ENCODE data around the gene PCED1A. TPM values are rescaled to one million over a fixed set of nuclear protein-coding genes. Genes with fewer than 3 reads are reported as not detected.

The PCED1A gene
- total and polyA plus RNA-seq, 2 of the 13 experiments (the other 11 are each of a cell fraction or from before 2014, with no cell fraction given) = 40.1 to 84.2 TPM

DNA sequence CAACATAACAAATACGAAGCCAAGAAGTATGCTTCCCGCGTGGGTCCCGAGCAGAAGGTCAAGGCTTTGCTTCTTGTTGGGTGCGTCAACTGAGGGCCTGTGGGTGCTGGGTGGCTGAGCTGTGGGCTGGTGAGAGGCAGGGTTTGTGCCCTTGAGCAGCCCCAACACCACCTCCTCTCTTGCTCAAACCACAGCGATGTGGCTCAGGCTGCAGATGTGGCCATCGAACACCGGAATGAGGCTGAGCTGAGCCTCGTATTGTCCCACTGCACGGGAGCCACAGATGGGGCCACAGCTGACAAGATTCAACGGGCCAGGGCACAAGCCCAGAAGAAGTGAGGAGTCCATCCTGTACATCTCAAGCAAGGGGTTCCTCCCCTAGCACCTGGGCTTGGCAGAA, 25.8 kb upstream of the PCED1A start:
- H3K36me3 ChIP-seq (replicated peaks in 1 of 2; ENCODE audit: control insufficient read depth in 1 of 2, insufficient read depth in 2 of 2, low read length in 2 of 2) = peaks cover 2 to 5% of the 10 kb centered on the region in 2 experiments; a peak in 4 of 5 replicates
- no peak for ATAC-seq
- in situ Hi-C loops (cut with HindIII; ENCODE audit: extremely low pct_ligation_motif_present, low pct_unique_long_range_greater_than_20kb) (no loop called here), intact Hi-C loops (cut with micrococcal nuclease; ENCODE audit: unreplicated experiment) (no loop called here)
- H3K9ac ChIP-seq (ENCODE audit: insufficient read depth, low read depth, low read length) = no peak overlapping the region
- H2AFZ ChIP-seq (ENCODE audit: low read length) = no peak overlapping the region
- CTCF ChIA-PET (ENCODE audit: low intra/inter-chr PET ratio, low total read pairs) = no interaction called here
- no peak for DNase-seq (ENCODE audit: low spot score)
- no peak overlapping the region for H3K27ac ChIP-seq (ENCODE audit: extremely low read length, insufficient read depth, low read length)
- no peak for FAIRE-seq
- H3K9me3 ChIP-seq (ENCODE audit: low read length) = no peaks in the 10 kb centered on the region
- no peak for TF ChIP-seq ZNF577 (CRISPR knock-in tag; IDR thresholded peaks at IDR 0.05; ENCODE audit: borderline replicate concordance, low read depth)
- no peak for TF ChIP-seq ZBTB21 (CRISPR knock-in tag; IDR thresholded peaks at IDR 0.05)
- TF ChIP-seq, protein P1, sequence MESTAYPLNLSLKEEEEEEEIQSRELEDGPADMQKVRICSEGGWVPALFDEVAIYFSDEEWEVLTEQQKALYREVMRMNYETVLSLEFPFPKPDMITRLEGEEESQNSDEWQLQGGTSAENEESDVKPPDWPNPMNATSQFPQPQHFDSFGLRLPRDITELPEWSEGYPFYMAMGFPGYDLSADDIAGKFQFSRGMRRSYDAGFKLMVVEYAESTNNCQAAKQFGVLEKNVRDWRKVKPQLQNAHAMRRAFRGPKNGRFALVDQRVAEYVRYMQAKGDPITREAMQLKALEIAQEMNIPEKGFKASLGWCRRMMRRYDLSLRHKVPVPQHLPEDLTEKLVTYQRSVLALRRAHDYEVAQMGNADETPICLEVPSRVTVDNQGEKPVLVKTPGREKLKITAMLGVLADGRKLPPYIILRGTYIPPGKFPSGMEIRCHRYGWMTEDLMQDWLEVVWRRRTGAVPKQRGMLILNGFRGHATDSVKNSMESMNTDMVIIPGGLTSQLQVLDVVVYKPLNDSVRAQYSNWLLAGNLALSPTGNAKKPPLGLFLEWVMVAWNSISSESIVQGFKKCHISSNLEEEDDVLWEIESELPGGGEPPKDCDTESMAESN (CRISPR knock-in tag; conservative IDR thresholded peaks at IDR 0.05) = no peak
- TF ChIP-seq SIX4 (CRISPR knock-in tag; IDR thresholded peaks at IDR 0.05) = no peak
- whole genome bisulfite sequencing (ENCODE audit: low lambda C conversion rate) = 92% methylated on average over 11 of the region's 11 CpGs
- no peaks in the 10 kb centered on the region for H4K20me1 ChIP-seq (ENCODE audit: insufficient read depth, low read length)
- no peak overlapping the region for H3K4me3 ChIP-seq (replicated peaks in 1 of 3; ENCODE audit: insufficient read depth in 1 of 3, low read depth in 2 of 3, low read length in 3 of 3)
- H3K4me2 ChIP-seq (ENCODE audit: low read depth, low read length) = no peak overlapping the region
- POLR2A ChIA-PET = no interaction called here
- BruUV-seq (replicated peaks) = no TSS peak
- peaks cover 0 to 6% of the 10 kb centered on the region in 2 experiments; a peak in 2 of 5 replicates for H3K27me3 ChIP-seq (ENCODE audit: control insufficient read depth in 1 of 2, insufficient read depth in 2 of 2, low read length in 2 of 2)
- H3K79me2 ChIP-seq (ENCODE audit: insufficient read depth, low read length) = no peaks in the 10 kb centered on the region
- H3K4me1 ChIP-seq (ENCODE audit: insufficient read depth, low read length) = peaks cover 23% of the 10 kb centered on the region

DNA sequence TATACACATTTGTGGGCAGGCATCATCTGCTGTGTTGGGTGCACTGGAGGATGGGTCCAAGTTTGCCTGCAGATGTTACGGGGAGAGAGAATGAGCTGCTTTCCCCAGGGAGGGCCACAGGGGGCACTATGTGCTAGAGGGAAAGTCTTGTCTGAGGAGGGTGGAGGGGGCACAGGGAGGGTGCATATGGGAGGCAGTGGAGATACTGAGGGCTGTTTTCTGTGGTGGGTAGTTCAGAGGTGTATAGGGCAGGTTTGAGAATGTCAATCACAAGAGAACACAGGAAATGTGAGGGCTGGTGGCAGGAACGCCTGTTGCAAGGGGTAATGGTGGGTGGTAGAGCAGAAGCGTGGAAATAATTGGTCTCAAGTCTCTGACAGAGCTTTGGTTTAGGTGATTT, 25.2 kb upstream of the PCED1A start:
- no peak for DNase-seq (ENCODE audit: low spot score)
- H3K4me2 ChIP-seq (ENCODE audit: low read depth, low read length) = no peak overlapping the region
- BruUV-seq (replicated peaks) = no TSS peak
- peaks cover 6 to 8% of the 10 kb centered on the region in 2 experiments; a peak in 4 of 5 replicates for H3K36me3 ChIP-seq (replicated peaks in 1 of 2; ENCODE audit: control insufficient read depth in 1 of 2, insufficient read depth in 2 of 2, low read length in 2 of 2)
- in situ Hi-C loops (cut with HindIII; ENCODE audit: extremely low pct_ligation_motif_present, low pct_unique_long_range_greater_than_20kb) = no loop called here
- H3K4me1 ChIP-seq (ENCODE audit: insufficient read depth, low read length) = peaks cover 17% of the 10 kb centered on the region
- TF ChIP-seq ZNF549 (CRISPR knock-in tag; IDR thresholded peaks at IDR 0.05) (no peak), MAF1 (CRISPR knock-in tag; IDR thresholded peaks at IDR 0.05; ENCODE audit: borderline replicate concordance) (no peak), TMF1 (CRISPR knock-in tag; IDR thresholded peaks at IDR 0.05; ENCODE audit: low read depth) (no peak), ZNF136 (CRISPR knock-in tag; IDR thresholded peaks at IDR 0.05; ENCODE audit: low read depth) (no peak), ZNF816 (CRISPR knock-in tag; IDR thresholded peaks at IDR 0.05; ENCODE audit: borderline replicate concordance) (no peak), JUND (CRISPR knock-in tag; IDR thresholded peaks at IDR 0.05) (no peak), STAG1 (CRISPR knock-in tag; IDR thresholded peaks at IDR 0.05) (peak; percentile 33), ARNT (IDR thresholded peaks at IDR 0.05) (no peak), TBX3 (IDR thresholded peaks at IDR 0.05; ENCODE audit: borderline replicate concordance) (no peak)
- TF ChIP-seq, protein P2, sequence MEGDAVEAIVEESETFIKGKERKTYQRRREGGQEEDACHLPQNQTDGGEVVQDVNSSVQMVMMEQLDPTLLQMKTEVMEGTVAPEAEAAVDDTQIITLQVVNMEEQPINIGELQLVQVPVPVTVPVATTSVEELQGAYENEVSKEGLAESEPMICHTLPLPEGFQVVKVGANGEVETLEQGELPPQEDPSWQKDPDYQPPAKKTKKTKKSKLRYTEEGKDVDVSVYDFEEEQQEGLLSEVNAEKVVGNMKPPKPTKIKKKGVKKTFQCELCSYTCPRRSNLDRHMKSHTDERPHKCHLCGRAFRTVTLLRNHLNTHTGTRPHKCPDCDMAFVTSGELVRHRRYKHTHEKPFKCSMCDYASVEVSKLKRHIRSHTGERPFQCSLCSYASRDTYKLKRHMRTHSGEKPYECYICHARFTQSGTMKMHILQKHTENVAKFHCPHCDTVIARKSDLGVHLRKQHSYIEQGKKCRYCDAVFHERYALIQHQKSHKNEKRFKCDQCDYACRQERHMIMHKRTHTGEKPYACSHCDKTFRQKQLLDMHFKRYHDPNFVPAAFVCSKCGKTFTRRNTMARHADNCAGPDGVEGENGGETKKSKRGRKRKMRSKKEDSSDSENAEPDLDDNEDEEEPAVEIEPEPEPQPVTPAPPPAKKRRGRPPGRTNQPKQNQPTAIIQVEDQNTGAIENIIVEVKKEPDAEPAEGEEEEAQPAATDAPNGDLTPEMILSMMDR (CRISPR knock-in tag; IDR thresholded peaks at IDR 0.05) = peak; percentile 57
- TF ChIP-seq, protein P3, sequence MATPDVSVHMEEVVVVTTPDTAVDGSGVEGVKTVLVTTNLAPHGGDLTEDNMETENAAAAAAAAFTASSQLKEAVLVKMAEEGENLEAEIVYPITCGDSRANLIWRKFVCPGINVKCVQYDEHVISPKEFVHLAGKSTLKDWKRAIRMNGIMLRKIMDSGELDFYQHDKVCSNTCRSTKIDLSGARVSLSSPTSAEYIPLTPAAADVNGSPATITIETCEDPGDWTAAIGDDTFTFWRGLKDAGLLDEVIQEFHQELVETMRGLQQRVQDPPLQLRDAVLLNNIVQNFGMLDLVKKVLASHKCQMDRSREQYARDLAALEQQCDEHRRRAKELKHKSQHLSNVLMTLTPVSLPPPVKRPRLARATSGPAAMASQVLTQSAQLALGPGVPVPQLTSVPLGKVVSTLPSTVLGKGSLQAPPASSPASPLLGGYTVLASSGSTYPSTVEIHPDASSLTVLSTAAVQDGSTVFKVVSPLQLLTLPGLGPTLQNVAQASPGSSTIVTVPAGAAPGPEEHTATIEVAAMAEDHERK (CRISPR knock-in tag; IDR thresholded peaks at IDR 0.05; ENCODE audit: low read depth) = no peak
- ChIA-PET CTCF (ENCODE audit: low intra/inter-chr PET ratio, low total read pairs) (no interaction called here), POLR2A (no interaction called here)
- no peak overlapping the region for H2AFZ ChIP-seq (ENCODE audit: low read length)
- H4K20me1 ChIP-seq (ENCODE audit: insufficient read depth, low read length) = no peaks in the 10 kb centered on the region
- peak; percentile 14; the same call in 1 of the 3 replicates for ATAC-seq
- no peaks in the 10 kb centered on the region for H3K9me3 ChIP-seq (ENCODE audit: low read length)
- no peak overlapping the region for H3K27ac ChIP-seq (ENCODE audit: extremely low read length, insufficient read depth, low read length)
- peaks cover 0 to under 1% of the 10 kb centered on the region in 2 experiments; a peak in 1 of 5 replicates for H3K27me3 ChIP-seq (ENCODE audit: control insufficient read depth in 1 of 2, insufficient read depth in 2 of 2, low read length in 2 of 2)
- intact Hi-C loops (cut with micrococcal nuclease; ENCODE audit: unreplicated experiment) = no loop called here
- no peak overlapping the region for H3K4me3 ChIP-seq (replicated peaks in 1 of 3; ENCODE audit: insufficient read depth in 1 of 3, low read depth in 2 of 3, low read length in 3 of 3)
- no peak overlapping the region for H3K9ac ChIP-seq (ENCODE audit: insufficient read depth, low read depth, low read length)
- no peaks in the 10 kb centered on the region for H3K79me2 ChIP-seq (ENCODE audit: insufficient read depth, low read length)
- WGBS (ENCODE audit: low lambda C conversion rate) = 95% methylated on average over 3 of the region's 3 CpGs
- FAIRE-seq = no peak

Data from HepG2 (cell line).